Esophagus squamous epithelium (tissue), 5 donors: ENCODE data around the gene PGGHG. TPM values are rescaled to one million over a fixed set of nuclear protein-coding genes. Genes with fewer than 3 reads are reported as not detected.

Source experiments
- DNase-seq: peaks from one replicate; lab custom pipeline; 2025; lab: John Stamatoyannopoulos, UW
- H3K27ac ChIP-seq, 4 donors: fragments of 200-600 bp; sonication (generic); one replicate each; pipeline ENCODE4 v1.5.1; 2016 to 2019; ENCODE audit warnings: mild to moderate bottlenecking in 1 of 4
- H3K27me3 ChIP-seq, 4 donors: fragments of 200-600 bp; sonication (generic); 1 replicate in 3 of 4; 2 replicates in 1 of 4; pipeline versions ENCODE4 v1.5.1 to v1.6.0; 2017 to 2021; ENCODE audit warnings: antibody characterized with exemption in 1 of 4
- H3K36me3 ChIP-seq, 3 donors: fragments of 200-600 bp; sonication (generic); one replicate each; pipeline ENCODE4 v1.5.1; 2016 to 2019
- H3K4me1 ChIP-seq, 3 donors: fragments of 200-600 bp; sonication (generic); one replicate each; pipeline ENCODE4 v1.5.1; 2017 to 2019
- H3K4me3 ChIP-seq, 4 donors: fragments of 200-600 bp; sonication (generic); 1 replicate in 3 of 4; 2 replicates in 1 of 4; pipeline ENCODE4 v1.5.1; 2016 to 2019; ENCODE audit warnings: mild to moderate bottlenecking in 2 of 4, moderate library complexity in 1 of 4
- H3K9me3 ChIP-seq, 3 donors: fragments of 200-600 bp; sonication (generic); one replicate each; pipeline ENCODE4 v1.5.1; 2016 to 2019
- CTCF ChIP-seq, 6 experiments: fragments of 450-650 bp in 4 of 6; fragments of 200-600 bp in 2 of 6; sonication (generic) in 2 of 6; IDR thresholded peaks; one replicate each; pipeline ENCODE4 v1.5.1; 2016 to 2019; ENCODE audit warnings: antibody characterized with exemption in 6 of 6, mild to moderate bottlenecking in 4 of 6, moderate library complexity in 4 of 6
- POLR2A ChIP-seq, 4 donors: fragments of 450-650 bp; IDR thresholded peaks; one replicate each; pipeline ENCODE4 v1.6.1; 2017; ENCODE audit warnings: antibody characterized with exemption in 4 of 4, mild to moderate bottlenecking in 4 of 4, moderate library complexity in 3 of 4
- WGBS, 2 donors: methylation state at CpG; one replicate each; pipeline ENCODE4 v1.1.5; 2018; 5-methylcytosine and 5-hydroxymethylcytosine counted together
- intact Hi-C: fragments of 100-400 bp; cut with DNase I; formaldehyde crosslinking; loops from one replicate; pipeline ENCODE4 v1.15.0; 2022
- total RNA-seq, 4 donors: library from RNA; depleted of rRNA; stranded (reverse); fragments of >200 nt; gene quantifications; one replicate each; pipeline ENCODE4 v1.1.0, GENCODE V29; 2016
- donor health status: DM: yes; HTN: yes; CAD: no.

The PGGHG gene
- total RNA-seq, 4 donors from 2014 or later = 5.3 to 15.3 (median 5.9) TPM

DNA sequence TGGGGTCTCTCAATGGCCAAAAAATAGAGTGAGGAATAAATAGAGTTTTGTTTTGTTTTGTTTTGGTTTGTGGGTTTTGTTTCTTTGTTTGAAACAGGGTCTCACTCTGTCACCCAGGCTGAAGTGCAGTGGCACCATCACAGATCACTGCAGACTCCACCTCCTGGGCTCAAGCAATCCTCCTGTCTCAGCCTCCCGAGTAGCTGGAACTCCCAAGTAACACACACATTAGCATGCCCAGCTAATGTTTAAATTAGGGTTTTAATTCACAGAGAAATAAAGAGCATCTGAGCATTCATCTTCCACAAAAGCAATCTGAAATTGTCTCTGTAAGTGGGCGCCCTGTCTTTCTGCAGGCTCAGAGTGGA lies 40.9 kb downstream of the PGGHG start:
- 95 to 100% methylated on average over 2 of the region's 2 CpGs for WGBS, 2 donors

GRCh38 chr11:330307-330693 lies 41.4 kb downstream of the PGGHG start:
- intact Hi-C loops = no loop called here
- WGBS, 2 donors = 47 to 57% methylated on average over 6 to 7 of the region's 14 CpGs
- Histone ChIP-seq H3K27me3 (peaks cover 0 to 45% (median 0%) of the 10 kb centered on the region in 4 donors), H3K36me3 (no peaks in the 10 kb centered on the region), H3K9me3 (no peaks in the 10 kb centered on the region), H3K27ac (no peak overlapping the region), H3K4me3 (no peak overlapping the region), H3K4me1 (peaks cover 16 to 43% (median 26%) of the 10 kb centered on the region in 3 donors)
- DNase-seq = no peak
- TF ChIP-seq CTCF (IDR thresholded peaks at IDR 0.05) (no peak), POLR2A (IDR thresholded peaks at IDR 0.05) (no peak)

More for the DNA sequence above, 40.9 kb downstream of the PGGHG start:
- intact Hi-C loops = no loop called here
- no peaks in the 10 kb centered on the region for H3K9me3 ChIP-seq
- H3K4me1 ChIP-seq = peaks cover 16 to 42% (median 26%) of the 10 kb centered on the region in 3 donors
- no peaks in the 10 kb centered on the region for H3K36me3 ChIP-seq
- H3K4me3 ChIP-seq = no peak overlapping the region
- H3K27ac ChIP-seq = no peak overlapping the region
- DNase-seq = no peak
- TF ChIP-seq POLR2A (IDR thresholded peaks at IDR 0.05) (no peak), CTCF (IDR thresholded peaks at IDR 0.05) (no peak)
- H3K27me3 ChIP-seq = peaks cover 0 to 45% (median 0%) of the 10 kb centered on the region in 4 donors

GRCh38 chr11:330694-331357 lies 41.9 kb downstream of the PGGHG start:
- no peak for TF ChIP-seq CTCF (IDR thresholded peaks at IDR 0.05)
- no peak for TF ChIP-seq POLR2A (IDR thresholded peaks at IDR 0.05)
- no peaks in the 10 kb centered on the region for H3K9me3 ChIP-seq
- H3K4me1 ChIP-seq = peaks cover 16 to 44% (median 28%) of the 10 kb centered on the region in 3 donors
- peaks cover 0 to 49% (median 0%) of the 10 kb centered on the region in 4 donors for H3K27me3 ChIP-seq
- no peak overlapping the region for H3K4me3 ChIP-seq
- 79 to 84% methylated on average over 12 to 21 of the region's 34 CpGs for WGBS, 2 donors
- H3K36me3 ChIP-seq = no peaks in the 10 kb centered on the region
- DNase-seq = no peak
- intact Hi-C loops = no loop called here
- H3K27ac ChIP-seq = no peak overlapping the region

DNA sequence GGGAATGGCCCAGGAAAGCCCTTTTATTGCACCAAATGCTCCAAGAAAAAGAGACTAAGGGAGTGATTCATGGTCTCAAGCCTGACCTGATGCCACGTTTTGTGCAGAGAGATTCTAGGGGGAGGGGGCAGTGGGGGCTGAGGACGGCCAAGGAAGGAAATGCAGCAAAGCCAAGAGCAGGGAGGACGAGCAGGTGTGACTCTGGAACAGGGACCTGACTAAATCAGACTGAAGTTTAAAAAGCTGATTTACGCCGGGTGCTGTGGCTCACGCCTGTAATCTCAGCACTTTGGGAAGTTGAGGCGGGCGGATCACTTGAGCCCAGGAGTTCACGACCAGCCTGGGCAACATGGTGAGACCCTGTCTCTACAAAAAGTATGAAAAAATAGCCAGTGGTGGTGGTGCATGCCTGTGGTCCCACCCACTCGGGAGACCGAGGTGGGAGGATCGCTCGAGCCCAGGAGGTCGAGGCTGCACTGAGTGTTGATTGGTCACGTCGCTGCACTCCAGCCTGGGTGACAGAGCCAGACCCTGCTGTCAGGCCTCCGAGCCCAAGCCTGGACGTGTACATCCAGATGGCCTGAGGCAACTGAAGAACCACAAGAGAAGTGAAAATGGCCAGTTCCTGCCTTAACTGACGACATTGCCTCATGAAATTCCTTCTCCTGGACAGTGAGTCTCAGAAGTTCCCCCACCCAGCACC lies 42.6 kb downstream of the PGGHG start:
- intact Hi-C loops = no loop called here
- Histone ChIP-seq H3K36me3 (no peaks in the 10 kb centered on the region), H3K4me3 (no peak overlapping the region), H3K4me1 (peaks cover 11 to 44% (median 28%) of the 10 kb centered on the region in 3 donors), H3K27me3 (peaks cover 0 to 54% (median 0%) of the 10 kb centered on the region in 4 donors), H3K9me3 (no peaks in the 10 kb centered on the region), H3K27ac (no peak overlapping the region)
- WGBS, 2 donors = 76 to 82% methylated on average over 16 to 17 of the region's 19 CpGs
- no peak for DNase-seq
- TF ChIP-seq POLR2A (IDR thresholded peaks at IDR 0.05) = no peak
- TF ChIP-seq CTCF (IDR thresholded peaks at IDR 0.05) = no peak
